Liver (tissue), 9 donors: ENCODE results near the gene ARHGAP32. TPM values are rescaled to one million over a fixed set of nuclear protein-coding genes. Genes with fewer than 3 reads are reported as not detected.

ENCODE experiments used
- DNase-seq: peaks from one replicate; pipeline ENCODE4 v3.0.0-alpha.2; 2017; ENCODE audit warnings: low spot score
- H3K27ac ChIP-seq, 2 donors: one replicate each; pipeline ENCODE4 v1.7.0; 2013; ENCODE audit warnings: inconsistent platforms in 2 of 2, low read length in 2 of 2, control low read depth in 1 of 2, low read depth in 1 of 2, mild to moderate bottlenecking in 1 of 2
- H3K27me3 ChIP-seq, 4 donors: one replicate each; pipeline versions ENCODE4 v1.6.1 to v1.7.0; 2013; ENCODE audit warnings: low read length in 3 of 4, inconsistent platforms in 1 of 4, mild to moderate bottlenecking in 1 of 4, moderate library complexity in 1 of 4; ENCODE audit not compliant: control insufficient read depth in 4 of 4, insufficient read depth in 4 of 4
- H3K36me3 ChIP-seq, 4 donors: one replicate each; pipeline versions ENCODE4 v1.6.1 to v1.7.0; 2013; ENCODE audit warnings: low read length in 3 of 4, mild to moderate bottlenecking in 3 of 4, low read depth in 1 of 4, moderate library complexity in 1 of 4; ENCODE audit not compliant: control insufficient read depth in 4 of 4, insufficient read depth in 3 of 4
- H3K4me1 ChIP-seq, 4 donors: one replicate each; pipeline versions ENCODE4 v1.6.1 to v1.7.0; 2013; ENCODE audit warnings: low read length in 3 of 4, mild to moderate bottlenecking in 3 of 4, moderate library complexity in 1 of 4; ENCODE audit not compliant: control insufficient read depth in 4 of 4, insufficient read depth in 4 of 4
- H3K4me3 ChIP-seq, 3 donors: one replicate each; pipeline versions ENCODE4 v1.6.1 to v1.7.0; 2013; ENCODE audit warnings: low read length in 3 of 3, control low read depth in 1 of 3, low read depth in 1 of 3, mild to moderate bottlenecking in 1 of 3
- H3K9ac ChIP-seq, 2 donors: one replicate each; pipeline ENCODE4 v1.7.0; 2013; ENCODE audit warnings: low read length in 2 of 2, mild to moderate bottlenecking in 2 of 2, moderate library complexity in 2 of 2, control low read depth in 1 of 2, low read depth in 1 of 2
- H3K9me3 ChIP-seq, 4 donors: one replicate each; pipeline versions ENCODE4 v1.6.1 to v1.7.0; 2013; ENCODE audit warnings: low read length in 3 of 4; ENCODE audit not compliant: control insufficient read depth in 4 of 4
- ATF3 ChIP-seq: IDR thresholded peaks from 2 replicates; pipeline ENCODE4 v1.6.1; 2016; ENCODE audit warnings: antibody characterized with exemption
- CTCF ChIP-seq: fragments of 150-350 bp; IDR thresholded peaks from 2 replicates; pipeline ENCODE4 v1.5.1; 2017; ENCODE audit warnings: improper control_type of control experiment, low read depth, low read length; ENCODE audit not compliant: missing input control
- EGR1 ChIP-seq, 2 donors: IDR thresholded peaks; 2 replicates each; pipeline ENCODE4 v1.6.1; 2016 to 2018; ENCODE audit warnings: antibody characterized with exemption in 2 of 2, low read depth in 2 of 2
- FOXA1 ChIP-seq: IDR thresholded peaks from 2 replicates; pipeline ENCODE4 v1.6.1; 2016; ENCODE audit warnings: antibody characterized with exemption
- FOXA2 ChIP-seq: IDR thresholded peaks from 2 replicates; pipeline ENCODE4 v1.6.1; 2016; ENCODE audit warnings: antibody characterized with exemption
- GABPA ChIP-seq, 2 donors: IDR thresholded peaks in 1 of 2; conservative IDR thresholded peaks in 1 of 2; 2 replicates each; pipeline ENCODE4 v1.6.1; 2016; ENCODE audit warnings: antibody characterized with exemption in 2 of 2, mild to moderate bottlenecking in 1 of 2, moderate library complexity in 1 of 2
- HNF4A ChIP-seq, 2 donors: conservative IDR thresholded peaks; 2 replicates each; pipeline ENCODE4 v1.6.1; 2016; ENCODE audit warnings: antibody characterized with exemption in 2 of 2, mild to moderate bottlenecking in 2 of 2
- HNF4G ChIP-seq: IDR thresholded peaks from 2 replicates; pipeline ENCODE4 v1.6.1; 2016; ENCODE audit warnings: antibody characterized with exemption
- JUND ChIP-seq, 2 donors: IDR thresholded peaks; 2 replicates each; pipeline ENCODE4 v1.6.1; 2016; ENCODE audit warnings: antibody characterized with exemption in 2 of 2
- MAX ChIP-seq: IDR thresholded peaks from 2 replicates; pipeline ENCODE4 v1.6.1; 2016; ENCODE audit warnings: antibody characterized with exemption
- NR2F2 ChIP-seq: IDR thresholded peaks from 2 replicates; pipeline ENCODE4 v1.6.1; 2016; ENCODE audit warnings: antibody characterized with exemption
- RAD21 ChIP-seq, 2 donors: IDR thresholded peaks; 2 replicates each; pipeline ENCODE4 v1.6.1; 2016; ENCODE audit warnings: antibody characterized with exemption in 2 of 2, mild to moderate bottlenecking in 2 of 2
- REST ChIP-seq: IDR thresholded peaks from 2 replicates; pipeline ENCODE4 v1.6.1; 2016; ENCODE audit warnings: antibody characterized with exemption, mild to moderate bottlenecking
- RXRA ChIP-seq, 2 donors: IDR thresholded peaks; 2 replicates each; pipeline ENCODE4 v1.6.1; 2017 to 2018; ENCODE audit warnings: antibody characterized with exemption in 2 of 2, mild to moderate bottlenecking in 1 of 2
- SP1 ChIP-seq: IDR thresholded peaks from 2 replicates; pipeline ENCODE4 v1.6.1; 2018; ENCODE audit warnings: antibody characterized with exemption, mild to moderate bottlenecking
- TAF1 ChIP-seq: conservative IDR thresholded peaks from 2 replicates; pipeline ENCODE4 v1.6.1; 2016; ENCODE audit warnings: antibody characterized with exemption, mild to moderate bottlenecking
- YY1 ChIP-seq: IDR thresholded peaks from 2 replicates; pipeline ENCODE4 v1.6.1; 2016; ENCODE audit warnings: antibody characterized with exemption, mild to moderate bottlenecking
- ZBTB33 ChIP-seq: IDR thresholded peaks from 2 replicates; pipeline ENCODE4 v1.6.1; 2016; ENCODE audit warnings: antibody characterized with exemption
- WGBS: extraction: QIAGEN DNeasy Blood & Tissue Kit; methylation state at CpG from one replicate; pipeline ENCODE4 v1.1.7; 2013; 5-methylcytosine and 5-hydroxymethylcytosine counted together
- polyA plus RNA-seq, 2 donors: library from polyadenylated mRNA; stranded (reverse) in 1 of 2; unstranded in 1 of 2; fragments of 200-250 nt in 1 of 2; fragments of >200 nt in 1 of 2; fragmentation: Nextera tagmentation in 1 of 2; extraction: Ambion mirVana in 1 of 2; gene quantifications; one replicate each; pipeline versions ENCODE4 v1.2.1 to v1.2.3, GENCODE V29; 2013 to 2015
- total RNA-seq, 2 donors: library from RNA; depleted of rRNA; stranded (reverse); fragments of >200 nt; gene quantifications; one replicate each; pipeline ENCODE4 v1.2.3, GENCODE V29; 2014
- donor health status: healthy.
- donor health status: healthy.
- donor health status: healthy.
- donor health status: healthy.
- donor health status: healthy.

ARHGAP32 gene
- total and polyA plus RNA-seq, 4 donors = 1.8 to 13.1 (median 2.6) TPM

- no peaks in the 10 kb centered on the region for H3K27me3 ChIP-seq
- no peaks in the 10 kb centered on the region for H3K4me1 ChIP-seq
- no peak overlapping the region for H3K9ac ChIP-seq
- no peak overlapping the region for H3K27ac ChIP-seq
- TF ChIP-seq GABPA (IDR thresholded peaks at IDR 0.05 in 1 of 2, conservative IDR thresholded peaks at IDR 0.05 in 1 of 2) (no peak), ZBTB33 (no peak), JUND (IDR thresholded peaks at IDR 0.05) (no peak), NR2F2 (no peak), SP1 (no peak), EGR1 (IDR thresholded peaks at IDR 0.05; ENCODE audit: low read depth in 2 of 2) (no peak), TAF1 (no peak), REST (no peak), CTCF (no peak), RXRA (IDR thresholded peaks at IDR 0.05) (no peak), YY1 (no peak), MAX (no peak), ATF3 (no peak), FOXA1 (no peak)
- H3K36me3 ChIP-seq = no peaks in the 10 kb centered on the region
- no peak overlapping the region for H3K4me3 ChIP-seq
- no peak for DNase-seq
- 88% methylated on average over 4 of the region's 4 CpGs for WGBS
- H3K9me3 ChIP-seq = no peaks in the 10 kb centered on the region
Observed at GRCh38 chr11:129204150-129204838, 12.2 kb upstream of the ARHGAP32 start.

- H3K36me3 ChIP-seq = no peaks in the 10 kb centered on the region
- H3K27me3 ChIP-seq = no peaks in the 10 kb centered on the region
- H3K9me3 ChIP-seq = no peaks in the 10 kb centered on the region
- WGBS = 87% methylated on average over 5 of the region's 5 CpGs
- DNase-seq = no peak
- no peak overlapping the region for H3K9ac ChIP-seq
- H3K4me3 ChIP-seq = no peak overlapping the region
- TF ChIP-seq GABPA (IDR thresholded peaks at IDR 0.05 in 1 of 2, conservative IDR thresholded peaks at IDR 0.05 in 1 of 2) (no peak), JUND (IDR thresholded peaks at IDR 0.05) (no peak), HNF4A (conservative IDR thresholded peaks at IDR 0.05) (no peak), ZBTB33 (no peak), RXRA (IDR thresholded peaks at IDR 0.05) (no peak), EGR1 (IDR thresholded peaks at IDR 0.05; ENCODE audit: low read depth in 2 of 2) (no peak), RAD21 (IDR thresholded peaks at IDR 0.05) (no peak), ATF3 (no peak), CTCF (no peak), HNF4G (no peak), FOXA2 (no peak)
- H3K4me1 ChIP-seq = no peaks in the 10 kb centered on the region
- no peak overlapping the region for H3K27ac ChIP-seq
Observed at GRCh38 chr11:129202646-129203045, 10.5 kb upstream of the ARHGAP32 start.
